ENCODE results near the gene ITGB1BP1.
"Not testable (repeated sequence)": the region's sequence is repeated elsewhere in the genome, so short reads cannot be mapped to it uniquely, and the experiment has no call there.

Gene ITGB1BP1

GRCh38 chr2:9400268-9401058 lies 22.9 kb downstream of the ITGB1BP1 start:
- no peak for DNase-seq

DNA sequence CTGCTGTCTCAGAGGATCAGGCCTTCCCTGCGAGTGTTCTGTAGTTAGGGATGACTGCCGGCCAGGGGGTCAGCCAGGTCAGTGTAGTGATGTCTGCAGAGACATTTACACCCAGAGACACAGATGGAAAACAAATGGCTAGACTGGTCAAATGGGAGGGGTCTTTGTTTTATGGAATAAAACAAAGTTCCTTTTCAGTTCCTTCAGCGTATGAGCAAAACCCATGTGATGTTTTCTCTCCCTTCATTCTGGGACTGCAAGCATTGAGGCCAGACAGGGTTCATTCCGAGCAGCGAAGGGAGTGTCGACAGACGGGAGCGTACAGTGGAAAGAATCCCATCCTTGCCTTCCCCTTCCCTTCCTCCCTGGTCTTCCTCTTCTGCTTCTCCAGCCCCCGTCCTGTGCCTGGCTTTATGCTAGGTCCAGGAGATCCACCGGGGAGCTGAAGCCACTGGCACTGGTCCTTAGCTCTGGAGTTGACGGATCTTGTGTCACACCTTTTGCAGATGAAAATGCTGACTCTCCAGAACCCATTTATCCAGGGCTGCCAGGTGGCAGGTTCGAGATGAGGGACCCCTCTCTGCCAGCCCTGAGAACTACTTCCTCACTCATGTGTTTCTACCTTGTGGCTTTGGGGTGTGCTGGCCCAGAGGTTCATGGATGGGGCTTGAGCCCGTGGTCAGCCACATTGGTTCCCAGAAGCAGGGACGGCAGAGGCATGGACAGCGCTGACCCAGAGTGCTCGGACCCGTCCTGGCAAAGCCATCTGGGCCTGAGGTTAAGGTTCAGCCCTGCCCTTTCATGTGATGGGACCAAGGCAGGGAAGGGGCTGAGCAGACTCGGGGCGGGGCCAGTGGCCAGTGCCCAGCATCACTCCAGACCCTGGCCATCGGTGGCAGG lies 24.2 kb downstream of the ITGB1BP1 start:
- no peak for DNase-seq

GRCh38 chr2:9398251-9398650 lies 25.1 kb downstream of the ITGB1BP1 start:
- DNase-seq, result not testable (repeated sequence)

GRCh38 chr2:9397201-9397600 lies 26.1 kb downstream of the ITGB1BP1 start:
- no peak for DNase-seq

- DNase-seq, result no peak
Measured at GRCh38 chr2:9394816-9395215, 28.5 kb downstream of the ITGB1BP1 start.

- DNase-seq, result no peak
Measured at GRCh38 chr2:9392898-9393765, 30.2 kb downstream of the ITGB1BP1 start.

DNA sequence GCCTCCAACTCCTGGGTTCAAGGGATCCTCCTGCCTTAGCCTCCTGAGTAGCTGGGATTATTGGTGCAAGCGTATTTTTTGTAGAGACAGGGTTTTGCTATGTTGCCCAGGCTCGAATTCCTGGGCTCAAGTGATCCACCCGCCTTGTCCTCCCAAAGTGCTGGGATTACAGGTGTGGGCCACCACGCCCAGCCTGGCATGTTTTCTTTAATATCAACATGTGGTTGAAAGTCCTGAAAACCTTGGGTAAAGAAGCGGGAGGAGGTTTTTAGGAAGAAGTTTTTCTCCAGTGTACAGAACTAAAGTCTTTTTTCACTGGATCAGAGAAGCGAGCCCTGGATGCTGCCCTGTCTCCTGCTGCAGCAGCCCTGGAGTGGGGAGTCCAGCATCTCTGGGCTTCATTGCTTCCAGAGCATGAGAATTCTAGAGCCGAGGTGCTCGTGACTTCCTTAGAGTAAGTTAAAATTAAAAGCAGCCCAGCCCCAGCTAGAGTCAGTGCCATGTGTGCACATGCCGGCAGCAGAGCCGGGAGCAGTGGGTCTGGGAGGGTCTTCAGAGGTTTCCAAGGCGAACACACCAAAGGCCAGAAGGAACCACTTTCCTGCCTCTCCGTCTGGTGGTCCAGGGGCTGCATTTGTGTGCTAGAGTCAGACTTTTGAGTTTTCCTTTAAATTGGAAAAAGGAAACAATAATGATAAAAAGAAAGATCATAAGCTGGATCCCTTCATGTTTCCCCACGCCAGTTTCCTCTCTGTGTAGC lies 31.2 kb downstream of the ITGB1BP1 start:
- DNase-seq, result no peak

- no peak for DNase-seq
Measured at GRCh38 chr2:9390991-9391390, 32.3 kb downstream of the ITGB1BP1 start.

DNA sequence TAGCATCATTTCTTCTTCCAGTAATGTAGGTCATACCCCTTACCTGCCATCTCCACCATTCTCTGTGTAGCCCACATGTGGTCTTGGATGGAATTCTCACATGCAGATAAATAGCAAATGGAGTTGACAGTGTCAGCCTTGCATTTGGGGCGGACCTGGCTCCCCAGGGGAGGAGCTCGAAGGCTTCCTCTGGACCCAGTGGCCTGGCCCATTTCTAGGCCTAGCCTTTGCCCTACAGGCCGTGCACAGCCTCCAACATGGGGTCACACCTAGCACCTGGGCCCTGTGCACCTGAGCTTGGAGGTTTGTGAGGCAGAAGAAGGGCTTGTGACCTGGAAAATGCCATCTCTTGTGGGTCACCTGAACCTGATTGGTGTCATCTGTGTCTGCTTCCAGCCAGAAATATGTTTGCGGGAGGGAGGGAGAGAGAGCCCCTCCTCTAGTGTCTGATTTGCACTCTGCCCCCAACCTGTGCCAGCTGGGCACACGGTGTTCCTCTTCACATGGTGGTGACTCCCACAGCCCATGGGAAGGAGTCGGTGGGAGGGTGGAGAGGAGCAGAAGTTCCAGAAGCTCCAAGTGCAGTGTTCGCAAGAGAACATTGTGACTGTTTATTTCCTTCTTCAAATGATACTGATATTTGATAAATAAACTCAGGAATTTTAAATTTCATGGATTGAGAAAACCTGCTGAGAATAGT lies 33.0 kb downstream of the ITGB1BP1 start:
- no peak for DNase-seq

- no peak for DNase-seq
Measured at GRCh38 chr2:9388950-9389911, 34.1 kb downstream of the ITGB1BP1 start.

GRCh38 chr2:9388199-9388681 lies 35.1 kb downstream of the ITGB1BP1 start:
- no peak for DNase-seq

GRCh38 chr2:9385841-9386240 lies 37.5 kb downstream of the ITGB1BP1 start:
- DNase-seq, result peak; percentile 38

- DNase-seq, result no peak
Measured at GRCh38 chr2:9384521-9384920, 38.8 kb downstream of the ITGB1BP1 start.

GRCh38 chr2:9382604-9383235 lies 40.6 kb downstream of the ITGB1BP1 start:
- no peak for DNase-seq

DNA sequence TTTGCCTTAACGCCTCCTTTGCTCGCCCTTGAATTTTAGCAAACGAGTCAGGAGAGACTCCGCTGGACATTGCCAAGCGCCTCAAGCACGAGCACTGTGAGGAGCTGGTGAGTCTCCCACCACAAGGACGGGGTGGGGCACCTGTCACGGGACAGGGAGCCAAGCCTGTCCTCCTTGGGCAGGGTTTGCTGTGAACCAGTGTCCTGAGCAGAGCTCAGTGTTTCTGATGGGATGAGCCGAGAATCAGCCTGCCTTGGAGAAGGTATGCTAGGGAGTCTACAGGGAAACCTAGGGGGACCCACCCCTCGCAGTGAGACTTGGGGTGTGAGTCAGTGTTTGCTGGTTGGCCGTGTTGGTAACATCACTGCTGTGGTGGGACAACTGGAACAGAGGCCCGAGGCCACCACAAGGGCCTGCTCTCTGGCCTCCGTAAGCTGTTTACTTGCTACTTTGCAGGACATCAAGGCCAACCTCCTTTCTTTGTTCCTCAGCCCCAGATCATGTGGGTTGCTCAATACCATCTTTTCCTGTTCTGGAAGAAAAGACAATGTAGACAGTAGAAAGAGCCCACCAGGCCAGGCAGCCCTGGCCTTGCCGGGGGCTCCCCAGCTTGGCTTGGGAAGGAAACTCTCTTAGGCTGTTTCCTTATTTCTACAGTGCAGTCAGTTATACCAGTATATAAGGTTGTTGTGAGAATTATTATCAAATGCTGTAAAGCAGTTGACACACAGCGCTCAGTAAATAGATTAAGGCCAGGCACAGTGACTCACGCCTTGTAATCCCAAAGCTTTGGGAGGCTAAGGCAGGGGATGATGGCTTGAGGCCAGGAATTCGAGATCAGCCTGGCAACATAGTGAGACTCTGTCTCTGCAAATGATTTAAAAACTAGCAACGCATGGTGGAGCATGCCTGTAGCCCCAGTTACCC lies 42.4 kb downstream of the ITGB1BP1 start:
- peak; percentile 94 for DNase-seq

DNA sequence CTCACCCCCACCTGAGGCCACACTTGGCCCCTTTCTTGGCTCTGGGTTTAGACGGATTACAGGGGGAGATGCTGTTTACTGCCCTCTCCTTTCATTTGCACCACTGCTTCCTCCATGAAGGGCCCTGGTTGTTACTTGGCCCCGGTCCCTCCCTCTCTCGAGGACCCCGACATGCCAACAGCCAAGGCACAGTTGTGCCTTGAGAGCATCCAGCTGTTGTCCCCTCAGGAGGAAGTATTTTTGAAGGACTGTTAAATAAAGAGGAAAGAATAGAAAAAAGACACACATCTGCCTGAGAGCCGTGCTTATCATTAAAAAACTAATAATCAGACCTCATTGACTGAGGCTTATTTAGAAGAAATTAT lies 44.0 kb downstream of the ITGB1BP1 start:
- no peak for DNase-seq

GRCh38 chr2:9378433-9379390 lies 44.6 kb downstream of the ITGB1BP1 start:
- peak; percentile 74 for DNase-seq

Data from fibroblast of skin of abdomen (primary cell).